SK-N-SH (cell line): ENCODE data around the gene ROR2. TPM values are rescaled to one million over a fixed set of nuclear protein-coding genes. Genes with fewer than 3 reads are reported as not detected.

ENCODE experiments used
- CTCF ChIA-PET: fragments of 300-600, 350-600 bp; formaldehyde crosslinking; extraction: SDS; loops from one replicate; lab custom pipeline; 2021; lab: Yijun Ruan, JAX
- POLR2A ChIA-PET: fragments of 350-600 bp; sonication (Branson Sonifier 250); formaldehyde crosslinking; extraction: SDS; loops from one replicate; lab custom pipeline; 2020; ENCODE audit warnings: antibody characterized with exemption, inconsistent platforms; lab: Yijun Ruan, JAX
- DNase-seq: peaks from one replicate; pipeline ENCODE4 v3.0.0; 2012
- H2AFZ ChIP-seq: fragments of 200-600 bp; sonication (generic); 2 replicates; pipeline ENCODE4 v1.8.1; 2016; ENCODE audit warnings: antibody characterized with exemption, mild to moderate bottlenecking, low read depth
- H3F3A ChIP-seq: fragments of 200-600 bp; sonication (generic); replicated peaks from 2 replicates; pipeline ENCODE3; 2016; ENCODE audit warnings: antibody characterized with exemption, mild to moderate bottlenecking; ENCODE audit not compliant: insufficient read depth
- H3K27ac ChIP-seq, 2 experiments: fragments of 200-500 bp in 1 of 2; fragments of 200-600 bp in 1 of 2; sonication (Bioruptor generic) in 1 of 2; sonication (generic), shearing (Covaris generic) in 1 of 2; 2 replicates each; pipeline versions ENCODE4 v1.5.1 to v1.6.1; 2014 to 2016; ENCODE audit warnings: low read depth in 2 of 2, inconsistent platforms in 1 of 2, low read length in 1 of 2, mild to moderate bottlenecking in 1 of 2, mixed read lengths in 1 of 2
- H3K27me3 ChIP-seq: fragments of 200-600 bp; sonication (generic), shearing (Covaris generic); 2 replicates; pipeline ENCODE4 v1.6.1; 2016; ENCODE audit warnings: mixed run types; ENCODE audit not compliant: insufficient read depth
- H3K36me3 ChIP-seq, 2 experiments: fragments of 200-500 bp in 1 of 2; fragments of 200-600 bp in 1 of 2; sonication (Bioruptor generic) in 1 of 2; sonication (generic) in 1 of 2; replicated peaks in 1 of 2; 2 replicates each; pipeline versions ENCODE3 to v1.5.1; 2014 to 2016; ENCODE audit warnings: low read length in 1 of 2, mild to moderate bottlenecking in 1 of 2; ENCODE audit not compliant: insufficient read depth in 2 of 2, control insufficient read depth in 1 of 2
- H3K4me1 ChIP-seq, 2 experiments: fragments of 200-500 bp in 1 of 2; fragments of 200-600 bp in 1 of 2; sonication (Bioruptor generic) in 1 of 2; sonication (generic), shearing (Covaris generic) in 1 of 2; 2 replicates each; pipeline versions ENCODE4 v1.5.1 to v1.6.1; 2014 to 2016; ENCODE audit warnings: low read depth in 1 of 2, low read length in 1 of 2, mixed run types in 1 of 2; ENCODE audit not compliant: insufficient read depth in 2 of 2, control insufficient read depth in 1 of 2
- H3K4me2 ChIP-seq: fragments of 200-600 bp; sonication (generic), shearing (Covaris generic); 2 replicates; pipeline ENCODE4 v1.6.1; 2017; ENCODE audit warnings: mixed run types
- H3K4me3 ChIP-seq, 2 experiments: fragments of 200-500 bp in 1 of 2; fragments of 200-600 bp in 1 of 2; sonication (Bioruptor generic) in 1 of 2; sonication (generic), shearing (Covaris generic) in 1 of 2; 2 replicates each; pipeline versions ENCODE4 v1.5.1 to v1.8.1; 2014 to 2016; ENCODE audit warnings: low read depth in 2 of 2, inconsistent platforms in 1 of 2, low read length in 1 of 2, mild to moderate bottlenecking in 1 of 2, mixed read lengths in 1 of 2, moderate library complexity in 1 of 2
- H3K79me2 ChIP-seq: fragments of 200-600 bp; sonication (generic); 2 replicates; pipeline ENCODE4 v1.8.1; 2017; ENCODE audit warnings: mild to moderate bottlenecking; ENCODE audit not compliant: insufficient read depth
- H3K9ac ChIP-seq: fragments of 200-600 bp; sonication (generic); 2 replicates; pipeline ENCODE4 v1.6.1; 2017; ENCODE audit warnings: mixed run types
- H3K9me2 ChIP-seq: fragments of 200-600 bp; sonication (generic); 2 replicates; pipeline ENCODE4 v1.6.1; 2017; ENCODE audit warnings: mixed run types
- H3K9me3 ChIP-seq: fragments of 200-600 bp; sonication (generic); 2 replicates; pipeline ENCODE4 v1.6.1; 2017; ENCODE audit warnings: mixed run types, mild to moderate bottlenecking, moderate library complexity
- H4K20me1 ChIP-seq: fragments of 200-600 bp; sonication (generic); 2 replicates; pipeline ENCODE4 v1.6.1; 2017; ENCODE audit warnings: mild to moderate bottlenecking, mixed run types; ENCODE audit not compliant: insufficient read depth
- EP300 ChIP-seq, 2 experiments: IDR thresholded peaks; 2 replicates each; pipeline versions ENCODE4 v1.4.0 to v1.6.1; 2012; ENCODE audit warnings: borderline replicate concordance in 1 of 2, low read depth in 1 of 2, low read length in 1 of 2
- FOXJ3 ChIP-seq: sonication (generic); formaldehyde crosslinking; IDR thresholded peaks from 2 replicates; pipeline ENCODE4 v1.5.1; 2020; ENCODE audit warnings: mild to moderate bottlenecking, missing genetic modification reagents
- IRF3 ChIP-seq: fragments of 150-350 bp; IDR thresholded peaks from 2 replicates; pipeline ENCODE4 v1.6.1; 2016; ENCODE audit warnings: mild to moderate bottlenecking, low read depth, low read length
- JUND ChIP-seq: IDR thresholded peaks from 2 replicates; pipeline ENCODE4 v1.4.0; 2012
- MXI1 ChIP-seq: IDR thresholded peaks from 2 replicates; pipeline ENCODE4 v1.6.1; 2012; ENCODE audit warnings: mild to moderate bottlenecking, low read depth, low read length, improper control_type of control experiment
- NFIC ChIP-seq: IDR thresholded peaks from 2 replicates; pipeline ENCODE4 v1.4.0; 2012; ENCODE audit warnings: borderline replicate concordance
- PBX3 ChIP-seq: IDR thresholded peaks from 2 replicates; pipeline ENCODE4; 2012
- POLR2AphosphoS5 ChIP-seq: IDR thresholded peaks from 2 replicates; pipeline ENCODE4 v1.6.1; 2012; ENCODE audit warnings: low read depth, low read length
- RCOR1 ChIP-seq: fragments of 150-350 bp; IDR thresholded peaks from 2 replicates; pipeline ENCODE4 v1.6.1; 2017; ENCODE audit warnings: antibody characterized with exemption, low read length
- RFX5 ChIP-seq: IDR thresholded peaks from 2 replicates; pipeline ENCODE4 v1.6.1; 2012; ENCODE audit warnings: mild to moderate bottlenecking, improper control_type of control experiment, low read length
- RXRA ChIP-seq: IDR thresholded peaks from 2 replicates; pipeline ENCODE4 v1.4.0; 2012; ENCODE audit warnings: low read depth, mild to moderate bottlenecking, borderline replicate concordance
- SMC3 ChIP-seq: IDR thresholded peaks from 2 replicates; pipeline ENCODE4 v1.6.1; 2012; ENCODE audit warnings: low read depth, low read length, improper control_type of control experiment
- TCF12 ChIP-seq: IDR thresholded peaks from 2 replicates; pipeline ENCODE4 v1.4.0; 2012
- TEAD4 ChIP-seq: IDR thresholded peaks from 2 replicates; pipeline ENCODE4 v1.4.0; 2012; ENCODE audit warnings: mild to moderate bottlenecking, borderline replicate concordance; ENCODE audit not compliant: insufficient read depth
- WGBS: methylation state at CpG from one replicate; pipeline ENCODE4 v1.1.6; 2017; ENCODE audit warnings: low lambda C conversion rate; 5-methylcytosine and 5-hydroxymethylcytosine counted together
- polyA plus RNA-seq, 3 experiments: library from polyadenylated mRNA; depleted of rRNA; stranded (reverse); fragments of >200 nt; gene quantifications; 2 replicates each; pipeline ENCODE4 v1.2.3, GENCODE V29; 2012
- TF ChIP-seq, protein P1 (sequence below): IDR thresholded peaks from 2 replicates; pipeline ENCODE4 v1.4.0; 2012; ENCODE audit warnings: low read depth, borderline replicate concordance
- TF ChIP-seq, protein P2 (sequence below): fragments of 200-600 bp; sonication (generic); IDR thresholded peaks from 2 replicates; pipeline ENCODE4 v1.6.1; 2017; ENCODE audit warnings: antibody characterized with exemption, mild to moderate bottlenecking, moderate library complexity
- TF ChIP-seq, protein P3 (sequence below): IDR thresholded peaks from 2 replicates; pipeline ENCODE4 v1.6.1; 2012; ENCODE audit warnings: mild to moderate bottlenecking, low read depth, low read length, moderate library complexity

Gene ROR2
- polyA plus RNA-seq, 1 of the 3 experiments (the other 2 are of a cell fraction): 0.43 TPM

GRCh38 chr9:91963711-91964240 is 13.7 kb upstream of the ROR2 start:
- Histone ChIP-seq H3K27ac (no peak overlapping the region), H3K4me2 (no peak overlapping the region), H3K9me3 (no peaks in the 10 kb centered on the region), H3K36me3 (no peaks in the 10 kb centered on the region), H3K27me3 (no peaks in the 10 kb centered on the region), H3K4me1 (no peaks in the 10 kb centered on the region), H3K9me2 (no peaks in the 10 kb centered on the region), H4K20me1 (no peaks in the 10 kb centered on the region), H3K9ac (no peak overlapping the region), H3K79me2 (no peaks in the 10 kb centered on the region), H3K4me3 (no peak overlapping the region), H3F3A (no peaks in the 10 kb centered on the region), H2AFZ (no peak overlapping the region)
- ChIA-PET POLR2A (no interaction called here), CTCF (interaction anchor here (0.7 to 2.4 kb wide), 4 partner anchors 10 to 205 kb away, joined by 3 to 20 read pairs (median 3); no protein-coding TSS in a partner anchor)
- no peak for TF ChIP-seq TEAD4
- TF ChIP-seq, protein P1, sequence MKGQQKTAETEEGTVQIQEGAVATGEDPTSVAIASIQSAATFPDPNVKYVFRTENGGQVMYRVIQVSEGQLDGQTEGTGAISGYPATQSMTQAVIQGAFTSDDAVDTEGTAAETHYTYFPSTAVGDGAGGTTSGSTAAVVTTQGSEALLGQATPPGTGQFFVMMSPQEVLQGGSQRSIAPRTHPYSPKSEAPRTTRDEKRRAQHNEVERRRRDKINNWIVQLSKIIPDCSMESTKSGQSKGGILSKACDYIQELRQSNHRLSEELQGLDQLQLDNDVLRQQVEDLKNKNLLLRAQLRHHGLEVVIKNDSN: no peak
- TF ChIP-seq TCF12: no peak
- no peak for TF ChIP-seq SMC3
- TF ChIP-seq, protein P2, sequence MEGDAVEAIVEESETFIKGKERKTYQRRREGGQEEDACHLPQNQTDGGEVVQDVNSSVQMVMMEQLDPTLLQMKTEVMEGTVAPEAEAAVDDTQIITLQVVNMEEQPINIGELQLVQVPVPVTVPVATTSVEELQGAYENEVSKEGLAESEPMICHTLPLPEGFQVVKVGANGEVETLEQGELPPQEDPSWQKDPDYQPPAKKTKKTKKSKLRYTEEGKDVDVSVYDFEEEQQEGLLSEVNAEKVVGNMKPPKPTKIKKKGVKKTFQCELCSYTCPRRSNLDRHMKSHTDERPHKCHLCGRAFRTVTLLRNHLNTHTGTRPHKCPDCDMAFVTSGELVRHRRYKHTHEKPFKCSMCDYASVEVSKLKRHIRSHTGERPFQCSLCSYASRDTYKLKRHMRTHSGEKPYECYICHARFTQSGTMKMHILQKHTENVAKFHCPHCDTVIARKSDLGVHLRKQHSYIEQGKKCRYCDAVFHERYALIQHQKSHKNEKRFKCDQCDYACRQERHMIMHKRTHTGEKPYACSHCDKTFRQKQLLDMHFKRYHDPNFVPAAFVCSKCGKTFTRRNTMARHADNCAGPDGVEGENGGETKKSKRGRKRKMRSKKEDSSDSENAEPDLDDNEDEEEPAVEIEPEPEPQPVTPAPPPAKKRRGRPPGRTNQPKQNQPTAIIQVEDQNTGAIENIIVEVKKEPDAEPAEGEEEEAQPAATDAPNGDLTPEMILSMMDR: no peak
- TF ChIP-seq PBX3: no peak
- TF ChIP-seq RFX5: no peak
- TF ChIP-seq RXRA: no peak
- no peak for TF ChIP-seq JUND
- no peak for TF ChIP-seq RCOR1
- no peak for TF ChIP-seq EP300 (IDR thresholded peaks at IDR 0.05; ENCODE audit: borderline replicate concordance in 1 of 2, low read depth in 1 of 2, low read length in 1 of 2)
- no peak for TF ChIP-seq IRF3
- TF ChIP-seq NFIC: no peak
- no peak for TF ChIP-seq FOXJ3
- TF ChIP-seq, protein P3, sequence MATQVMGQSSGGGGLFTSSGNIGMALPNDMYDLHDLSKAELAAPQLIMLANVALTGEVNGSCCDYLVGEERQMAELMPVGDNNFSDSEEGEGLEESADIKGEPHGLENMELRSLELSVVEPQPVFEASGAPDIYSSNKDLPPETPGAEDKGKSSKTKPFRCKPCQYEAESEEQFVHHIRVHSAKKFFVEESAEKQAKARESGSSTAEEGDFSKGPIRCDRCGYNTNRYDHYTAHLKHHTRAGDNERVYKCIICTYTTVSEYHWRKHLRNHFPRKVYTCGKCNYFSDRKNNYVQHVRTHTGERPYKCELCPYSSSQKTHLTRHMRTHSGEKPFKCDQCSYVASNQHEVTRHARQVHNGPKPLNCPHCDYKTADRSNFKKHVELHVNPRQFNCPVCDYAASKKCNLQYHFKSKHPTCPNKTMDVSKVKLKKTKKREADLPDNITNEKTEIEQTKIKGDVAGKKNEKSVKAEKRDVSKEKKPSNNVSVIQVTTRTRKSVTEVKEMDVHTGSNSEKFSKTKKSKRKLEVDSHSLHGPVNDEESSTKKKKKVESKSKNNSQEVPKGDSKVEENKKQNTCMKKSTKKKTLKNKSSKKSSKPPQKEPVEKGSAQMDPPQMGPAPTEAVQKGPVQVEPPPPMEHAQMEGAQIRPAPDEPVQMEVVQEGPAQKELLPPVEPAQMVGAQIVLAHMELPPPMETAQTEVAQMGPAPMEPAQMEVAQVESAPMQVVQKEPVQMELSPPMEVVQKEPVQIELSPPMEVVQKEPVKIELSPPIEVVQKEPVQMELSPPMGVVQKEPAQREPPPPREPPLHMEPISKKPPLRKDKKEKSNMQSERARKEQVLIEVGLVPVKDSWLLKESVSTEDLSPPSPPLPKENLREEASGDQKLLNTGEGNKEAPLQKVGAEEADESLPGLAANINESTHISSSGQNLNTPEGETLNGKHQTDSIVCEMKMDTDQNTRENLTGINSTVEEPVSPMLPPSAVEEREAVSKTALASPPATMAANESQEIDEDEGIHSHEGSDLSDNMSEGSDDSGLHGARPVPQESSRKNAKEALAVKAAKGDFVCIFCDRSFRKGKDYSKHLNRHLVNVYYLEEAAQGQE: no peak
- TF ChIP-seq POLR2AphosphoS5: no peak
- no peak for TF ChIP-seq MXI1
- 43% methylated on average over 2 of the region's 2 CpGs for WGBS
- no peak for DNase-seq
